Transverse colon (tissue), 4 donors: ENCODE results near the gene SHISAL2A. TPM values are rescaled to one million over a fixed set of nuclear protein-coding genes. Genes with fewer than 3 reads are reported as not detected.

Source experiments
- DNase-seq: peaks from one replicate; pipeline ENCODE4 v3.0.0-alpha.2; 2019
- H3K27ac ChIP-seq, 4 donors: fragments of 200-600 bp; sonication (generic); 2 replicates each; pipeline ENCODE4 v1.5.1; 2016 to 2018; ENCODE audit warnings: inconsistent platforms in 4 of 4
- H3K27me3 ChIP-seq: fragments of 200-600 bp; sonication (generic); 2 replicates; pipeline ENCODE4 v1.5.1; 2017; ENCODE audit warnings: inconsistent platforms
- H3K36me3 ChIP-seq, 4 donors: fragments of 200-600 bp; sonication (generic); 2 replicates each; pipeline ENCODE4 v1.5.1; 2017 to 2019; ENCODE audit warnings: inconsistent platforms in 4 of 4
- H3K4me1 ChIP-seq, 4 donors: fragments of 200-600 bp; sonication (generic); 2 replicates each; pipeline ENCODE4 v1.5.1; 2017 to 2020; ENCODE audit warnings: inconsistent platforms in 4 of 4
- H3K4me3 ChIP-seq, 4 donors: fragments of 200-600 bp; sonication (generic); 1 replicate in 1 of 4; 2 replicates in 3 of 4; pipeline versions ENCODE4 v1.5.1 to v1.6.1; 2017 to 2019; ENCODE audit warnings: inconsistent platforms in 4 of 4
- H3K9me3 ChIP-seq, 2 donors: fragments of 200-600 bp; sonication (generic); 2 replicates each; pipeline ENCODE4 v1.5.1; 2017 to 2019; ENCODE audit warnings: inconsistent platforms in 2 of 2
- EP300 ChIP-seq: sonication (generic); formaldehyde crosslinking; IDR thresholded peaks from one replicate; pipeline ENCODE4 v1.6.1; 2017; ENCODE audit warnings: antibody characterized with exemption, low read depth
- POLR2A ChIP-seq: fragments of 450-650 bp; IDR thresholded peaks from one replicate; pipeline ENCODE4 v1.6.1; 2016; ENCODE audit warnings: antibody characterized with exemption, mild to moderate bottlenecking, moderate library complexity
- POLR2AphosphoS5 ChIP-seq, 3 donors: sonication (generic); formaldehyde crosslinking; IDR thresholded peaks; one replicate each; pipeline ENCODE4 v1.6.1; 2016; ENCODE audit warnings: antibody characterized with exemption in 3 of 3
- WGBS, 2 donors: methylation state at CpG; one replicate each; pipeline ENCODE4 v1.1.5; 2018; ENCODE audit warnings: low coverage in 1 of 2; 5-methylcytosine and 5-hydroxymethylcytosine counted together
- in situ Hi-C, 4 donors: fragments of 200-750 bp; cut with MboI; loops; one replicate each; pipeline versions ENCODE4 v1.15.0 to v1.15.1; 2017; ENCODE audit warnings: low sequenced_read_pairs in 3 of 4, low pct_ligation_motif_present in 1 of 4, low pct_unique_long_range_greater_than_20kb in 1 of 4
- intact Hi-C: fragments of 100-400 bp; cut with DNase I; formaldehyde crosslinking; loops from one replicate; pipeline ENCODE4 v1.15.1; 2023; ENCODE audit warnings: low total_unique reads
- total RNA-seq, 4 donors: library from RNA; depleted of rRNA; stranded (reverse); fragments of >200 nt; gene quantifications; one replicate each; pipeline ENCODE4 v1.1.0, GENCODE V29; 2016
- TF ChIP-seq, protein P1 (sequence below), 5 experiments: fragments of 200-600 bp in 3 of 5; fragments of 450-650 bp in 2 of 5; sonication (generic) in 3 of 5; IDR thresholded peaks; 1 replicate in 2 of 5; 2 replicates in 3 of 5; pipeline ENCODE4 v1.5.1; 2016 to 2017; ENCODE audit warnings: antibody characterized with exemption in 5 of 5, inconsistent platforms in 3 of 5, mild to moderate bottlenecking in 2 of 5, moderate library complexity in 1 of 5

Gene SHISAL2A
- total RNA-seq, 4 donors from 2014 or later = 3.2 to 8.2 TPM; not detected in 2

DNA sequence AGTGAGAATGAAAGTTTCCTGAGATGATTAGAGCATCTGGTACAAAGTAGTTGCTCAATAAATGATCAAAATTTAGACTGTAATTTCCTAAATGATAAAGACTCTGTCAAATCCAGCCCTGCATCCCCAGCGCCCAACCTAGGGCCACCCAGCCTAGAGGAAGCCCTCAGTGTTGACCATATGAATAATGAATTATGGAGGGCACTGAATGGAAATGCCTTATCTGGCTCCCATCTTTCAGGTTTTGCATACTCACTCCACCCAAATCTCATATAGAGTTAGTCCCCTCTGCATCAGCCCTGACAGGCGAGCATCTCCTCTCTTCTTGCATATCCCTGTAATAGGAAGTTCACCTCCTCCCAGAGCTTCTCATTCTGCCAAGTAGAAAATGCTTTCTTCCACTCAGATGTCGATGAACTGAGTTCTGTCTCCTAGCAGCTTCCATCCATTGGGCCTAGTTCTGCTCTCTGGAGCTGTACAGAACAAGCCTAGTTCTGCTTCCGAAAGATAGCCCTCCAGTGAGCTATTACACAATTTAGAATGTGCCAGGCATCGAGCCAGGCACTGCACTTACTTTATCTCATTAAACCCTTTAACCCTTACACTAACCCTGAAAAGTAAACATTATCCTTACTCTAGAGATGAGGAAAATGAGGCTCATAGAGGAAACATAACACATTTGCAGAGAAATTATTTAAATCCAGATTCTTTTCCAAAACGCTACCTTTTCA lies 44.3 kb downstream of the SHISAL2A start:
- Histone ChIP-seq H3K27me3 (no peaks in the 10 kb centered on the region), H3K27ac (no peak overlapping the region), H3K9me3 (no peaks in the 10 kb centered on the region), H3K4me3 (no peak overlapping the region), H3K4me1 (no peaks in the 10 kb centered on the region), H3K36me3 (no peaks in the 10 kb centered on the region)
- DNase-seq = no peak
- in situ Hi-C loops = loop anchor here (25.0 kb wide), 3 partner anchors 240 to 540 kb away; partner anchors contain the start of genes ZFYVE9 (in 4 of the 4), ORC1 (in 2 of the 4) and PRPF38A (in 2 of the 4)
- TF ChIP-seq EP300 (no peak), POLR2AphosphoS5 (IDR thresholded peaks at IDR 0.05) (no peak), POLR2A (no peak)
- TF ChIP-seq, protein P1, sequence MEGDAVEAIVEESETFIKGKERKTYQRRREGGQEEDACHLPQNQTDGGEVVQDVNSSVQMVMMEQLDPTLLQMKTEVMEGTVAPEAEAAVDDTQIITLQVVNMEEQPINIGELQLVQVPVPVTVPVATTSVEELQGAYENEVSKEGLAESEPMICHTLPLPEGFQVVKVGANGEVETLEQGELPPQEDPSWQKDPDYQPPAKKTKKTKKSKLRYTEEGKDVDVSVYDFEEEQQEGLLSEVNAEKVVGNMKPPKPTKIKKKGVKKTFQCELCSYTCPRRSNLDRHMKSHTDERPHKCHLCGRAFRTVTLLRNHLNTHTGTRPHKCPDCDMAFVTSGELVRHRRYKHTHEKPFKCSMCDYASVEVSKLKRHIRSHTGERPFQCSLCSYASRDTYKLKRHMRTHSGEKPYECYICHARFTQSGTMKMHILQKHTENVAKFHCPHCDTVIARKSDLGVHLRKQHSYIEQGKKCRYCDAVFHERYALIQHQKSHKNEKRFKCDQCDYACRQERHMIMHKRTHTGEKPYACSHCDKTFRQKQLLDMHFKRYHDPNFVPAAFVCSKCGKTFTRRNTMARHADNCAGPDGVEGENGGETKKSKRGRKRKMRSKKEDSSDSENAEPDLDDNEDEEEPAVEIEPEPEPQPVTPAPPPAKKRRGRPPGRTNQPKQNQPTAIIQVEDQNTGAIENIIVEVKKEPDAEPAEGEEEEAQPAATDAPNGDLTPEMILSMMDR (IDR thresholded peaks at IDR 0.05) = no peak
- intact Hi-C loops = no loop called here
- 66 to 67% methylated on average over 4 to 6 of the region's 6 CpGs for WGBS, 2 donors

DNA sequence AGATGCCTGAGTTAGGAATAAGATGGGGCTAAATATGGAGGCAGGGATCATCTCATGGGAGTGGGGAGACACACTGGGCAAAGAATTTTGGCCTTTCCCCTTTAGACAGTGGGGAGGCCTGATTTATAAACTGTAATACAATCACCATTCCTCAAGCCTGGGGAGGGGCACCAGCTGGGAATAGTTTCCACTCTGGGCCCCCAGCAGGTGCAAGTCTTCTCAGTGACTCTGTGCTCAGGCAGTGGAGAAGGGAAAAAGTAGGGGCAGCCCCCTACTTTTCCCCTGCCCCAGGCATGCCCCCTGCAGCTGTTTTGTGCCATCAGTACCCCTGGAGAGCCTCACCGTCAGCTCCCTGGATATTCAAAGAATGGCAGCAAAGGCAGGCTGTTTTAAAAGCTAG lies 46.1 kb downstream of the SHISAL2A start:
- Histone ChIP-seq H3K4me1 (no peaks in the 10 kb centered on the region), H3K27ac (no peak overlapping the region), H3K9me3 (no peaks in the 10 kb centered on the region), H3K36me3 (no peaks in the 10 kb centered on the region), H3K4me3 (no peak overlapping the region), H3K27me3 (no peaks in the 10 kb centered on the region)
- WGBS, 2 donors = 93% methylated on average over 1 of the region's 1 CpG; no CpG with 5 or more reads in 1 of the 2 donors
- in situ Hi-C loops (loop anchor here (25.0 kb wide), 3 partner anchors 242 to 542 kb away; partner anchors contain the start of genes ZFYVE9 (in 4 of the 4), ORC1 (in 2 of the 4) and PRPF38A (in 2 of the 4)), intact Hi-C loops (no loop called here)
- no peak for DNase-seq
- TF ChIP-seq POLR2AphosphoS5 (IDR thresholded peaks at IDR 0.05) = no peak
- no peak for TF ChIP-seq EP300
- TF ChIP-seq, protein P1 (IDR thresholded peaks at IDR 0.05) = no peak
- TF ChIP-seq POLR2A = no peak

DNA sequence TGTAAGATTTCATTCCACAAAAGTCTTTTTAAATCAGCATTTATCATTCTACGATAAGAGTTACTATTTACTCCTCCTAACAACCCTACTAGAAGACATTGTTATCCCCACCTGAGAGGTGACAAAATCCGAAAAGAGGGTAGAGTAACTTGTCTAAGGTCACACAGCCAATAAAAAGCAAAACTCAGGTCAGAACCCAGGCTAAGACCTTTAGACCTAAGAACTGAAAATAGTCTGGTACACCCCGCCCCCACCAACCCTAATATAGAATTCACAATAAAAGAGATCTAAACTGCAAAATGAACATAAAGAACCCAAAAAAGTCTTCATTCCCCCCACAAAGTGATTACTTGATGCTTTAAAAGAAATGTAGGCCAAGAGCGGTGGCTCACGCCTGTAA lies 46.5 kb downstream of the SHISAL2A start:
- no peak overlapping the region for H3K4me3 ChIP-seq
- no peaks in the 10 kb centered on the region for H3K9me3 ChIP-seq
- no peaks in the 10 kb centered on the region for H3K27me3 ChIP-seq
- TF ChIP-seq POLR2AphosphoS5 (IDR thresholded peaks at IDR 0.05) (no peak), POLR2A (no peak), EP300 (no peak)
- TF ChIP-seq, protein P1 (IDR thresholded peaks at IDR 0.05) = no peak
- no peaks in the 10 kb centered on the region for H3K4me1 ChIP-seq
- no peak for DNase-seq
- no peak overlapping the region for H3K27ac ChIP-seq
- in situ Hi-C loops (loop anchor here (25.0 kb wide), 3 partner anchors 242 to 542 kb away; partner anchors contain the start of genes ZFYVE9 (in 4 of the 4), ORC1 (in 2 of the 4) and PRPF38A (in 2 of the 4)), intact Hi-C loops (no loop called here)
- 93 to 97% methylated on average over 3 to 5 of the region's 5 CpGs for WGBS, 2 donors
- H3K36me3 ChIP-seq = no peaks in the 10 kb centered on the region

DNA sequence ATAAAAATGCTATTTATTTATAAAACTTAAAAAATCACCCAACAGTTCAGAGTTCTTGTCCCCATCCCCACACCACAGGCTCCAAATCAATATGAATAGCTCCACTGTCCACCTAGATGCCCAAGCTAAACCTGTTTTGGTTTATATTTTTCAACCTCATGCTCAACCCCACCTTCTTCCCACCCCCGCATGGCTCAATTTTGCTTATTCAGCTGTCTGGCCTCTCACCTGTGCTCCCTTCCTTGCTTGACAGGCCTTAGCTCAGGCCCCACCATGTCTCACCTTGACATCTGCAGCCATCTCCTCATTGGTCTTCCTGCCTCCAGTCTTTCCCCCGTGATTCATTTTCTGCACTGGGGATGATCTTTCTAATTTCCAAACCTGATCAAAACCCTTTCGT lies 47.4 kb downstream of the SHISAL2A start:
- Histone ChIP-seq H3K4me3 (no peak overlapping the region), H3K36me3 (no peaks in the 10 kb centered on the region), H3K9me3 (no peaks in the 10 kb centered on the region), H3K27me3 (no peaks in the 10 kb centered on the region), H3K4me1 (no peaks in the 10 kb centered on the region), H3K27ac (no peak overlapping the region)
- intact Hi-C loops = no loop called here
- in situ Hi-C loops = loop anchor here (25.0 kb wide), 3 partner anchors 243 to 543 kb away; partner anchors contain the start of genes ZFYVE9 (in 4 of the 4), ORC1 (in 2 of the 4) and PRPF38A (in 2 of the 4)
- 90% methylated on average over 3 of the region's 3 CpGs for WGBS, 2 donors
- no peak for DNase-seq
- TF ChIP-seq EP300 (no peak), POLR2AphosphoS5 (IDR thresholded peaks at IDR 0.05) (no peak), POLR2A (no peak)
- TF ChIP-seq, protein P1 (IDR thresholded peaks at IDR 0.05) = no peak
